ENCODE data around the gene SGO2. TPM values are rescaled to one million over a fixed set of nuclear protein-coding genes. Genes with fewer than 3 reads are reported as not detected.

The SGO2 gene
- total RNA-seq, 1 experiment from 2014 or later: 20.1 TPM

- Histone ChIP-seq H3K4me3 (ENCODE audit: low read depth, low read length) (no peak overlapping the region), H3K4me1 (no peaks in the 10 kb centered on the region; the same call in none of the 2 replicates), H3K9me3 (0 out of 2 replicates have a peak, but pooled peaks cover 2% of the 10 kb centered on the region), H3K27me3 (replicated peaks; ENCODE audit: control insufficient read depth, insufficient read depth, low read length) (no peaks in the 10 kb centered on the region), H3K36me3 (ENCODE audit: control insufficient read depth, insufficient read depth, low read length) (no peaks in the 10 kb centered on the region)
- no peak for DNase-seq
- no peak overlapping the region for H3K4me3 Mint-ChIP-seq (ENCODE audit: unreplicated experiment)
- no peak overlapping the region for H3K27ac Mint-ChIP-seq (ENCODE audit: unreplicated experiment)
- POLR2A ChIA-PET: no interaction called here
- TF ChIP-seq CTCF (IDR thresholded peaks at IDR 0.05; ENCODE audit: insufficient read depth in 1 of 2, low read depth in 1 of 2, low read length in 1 of 2, severe bottlenecking in 1 of 2, unreplicated experiment in 1 of 2): no peak
- no peaks in the 10 kb centered on the region for H3K27me3 Mint-ChIP-seq (ENCODE audit: insufficient read depth, unreplicated experiment)
- intact Hi-C loops (cut with micrococcal nuclease; ENCODE audit: unreplicated experiment): no loop called here
- CTCF ChIA-PET: no interaction called here
- peaks cover 4% of the 10 kb centered on the region for H3K36me3 Mint-ChIP-seq (ENCODE audit: insufficient read depth, unreplicated experiment)
- peaks cover 9% of the 10 kb centered on the region for H3K9me3 Mint-ChIP-seq (ENCODE audit: unreplicated experiment)
- BruUV-seq (replicated peaks): no TSS peak
- peaks cover 7% of the 10 kb centered on the region for H3K4me1 Mint-ChIP-seq (ENCODE audit: low read depth, unreplicated experiment)
Measured at GRCh38 chr2:200502196-200502595, 23.8 kb upstream of the SGO2 start.

GRCh38 chr2:200506679-200507078, 19.3 kb upstream of the SGO2 start:
- CTCF ChIA-PET: no interaction called here
- POLR2A ChIA-PET: no interaction called here
- no TSS peak for BruUV-seq (replicated peaks)

GRCh38 chr2:200507179-200507578, 18.8 kb upstream of the SGO2 start:
- no peaks in the 10 kb centered on the region for H3K36me3 ChIP-seq (ENCODE audit: control insufficient read depth, insufficient read depth, low read length)
- intact Hi-C loops (cut with micrococcal nuclease; ENCODE audit: unreplicated experiment): loop anchor here (2.0 kb wide), 1 partner anchor 24 kb away; no protein-coding TSS in a partner anchor
- ChIA-PET CTCF (interaction anchor here (1.3 kb wide), 1 partner anchor 23 kb away, joined by 5 read pairs; no protein-coding TSS in a partner anchor), POLR2A (interaction anchor here (0.6 kb wide), 1 partner anchor 553 kb away, joined by 5 read pairs; no protein-coding TSS in a partner anchor)
- Mint-ChIP-seq H3K36me3 (ENCODE audit: insufficient read depth, unreplicated experiment) (peaks cover 4% of the 10 kb centered on the region), H3K4me3 (ENCODE audit: unreplicated experiment) (peak overlapping the region; percentile 1), H3K4me1 (ENCODE audit: low read depth, unreplicated experiment) (peaks cover 7% of the 10 kb centered on the region), H3K9me3 (ENCODE audit: unreplicated experiment) (peaks cover 6% of the 10 kb centered on the region), H3K27me3 (ENCODE audit: insufficient read depth, unreplicated experiment) (no peaks in the 10 kb centered on the region), H3K27ac (ENCODE audit: unreplicated experiment) (peak overlapping the region; percentile 73)
- BruUV-seq (replicated peaks): no TSS peak
- H3K4me3 ChIP-seq (ENCODE audit: low read depth, low read length): no peak overlapping the region
- no peaks in the 10 kb centered on the region for H3K27me3 ChIP-seq (replicated peaks; ENCODE audit: control insufficient read depth, insufficient read depth, low read length)
- H3K9me3 ChIP-seq: 0 out of 2 replicates have a peak, but pooled peaks cover 2% of the 10 kb centered on the region
- peaks cover 19% of the 10 kb centered on the region for H3K4me1 ChIP-seq
- TF ChIP-seq CTCF (IDR thresholded peaks at IDR 0.05; ENCODE audit: insufficient read depth in 1 of 2, low read depth in 1 of 2, low read length in 1 of 2, severe bottlenecking in 1 of 2, unreplicated experiment in 1 of 2): no peak
- DNase-seq: peak in 1 of 2 experiments; percentile 53

More at GRCh38 chr2:200506679-200507078, 19.3 kb upstream of the SGO2 start:
- peaks cover 19% of the 10 kb centered on the region for H3K4me1 ChIP-seq
- 0 out of 2 replicates have a peak, but pooled peaks cover 2% of the 10 kb centered on the region for H3K9me3 ChIP-seq
- intact Hi-C loops (cut with micrococcal nuclease; ENCODE audit: unreplicated experiment): loop anchor here (2.0 kb wide), 1 partner anchor 24 kb away; no protein-coding TSS in a partner anchor
- Mint-ChIP-seq H3K9me3 (ENCODE audit: unreplicated experiment) (peaks cover 9% of the 10 kb centered on the region), H3K36me3 (ENCODE audit: insufficient read depth, unreplicated experiment) (peaks cover 4% of the 10 kb centered on the region), H3K4me1 (ENCODE audit: low read depth, unreplicated experiment) (peaks cover 7% of the 10 kb centered on the region), H3K27me3 (ENCODE audit: insufficient read depth, unreplicated experiment) (no peaks in the 10 kb centered on the region), H3K27ac (ENCODE audit: unreplicated experiment) (peak overlapping the region; percentile 73), H3K4me3 (ENCODE audit: unreplicated experiment) (peak overlapping the region; percentile 1)
- no peaks in the 10 kb centered on the region for H3K27me3 ChIP-seq (replicated peaks; ENCODE audit: control insufficient read depth, insufficient read depth, low read length)
- TF ChIP-seq CTCF (IDR thresholded peaks at IDR 0.05; ENCODE audit: insufficient read depth in 1 of 2, low read depth in 1 of 2, low read length in 1 of 2, severe bottlenecking in 1 of 2, unreplicated experiment in 1 of 2): no peak
- no peaks in the 10 kb centered on the region for H3K36me3 ChIP-seq (ENCODE audit: control insufficient read depth, insufficient read depth, low read length)
- DNase-seq: no peak
- no peak overlapping the region for H3K4me3 ChIP-seq (ENCODE audit: low read depth, low read length)
